SK-N-SH (cell line): ENCODE results near the gene ST6GALNAC3. TPM values are rescaled to one million over a fixed set of nuclear protein-coding genes. Genes with fewer than 3 reads are reported as not detected.

Experiments used
- CTCF ChIA-PET: fragments of 300-600, 350-600 bp; formaldehyde crosslinking; extraction: SDS; loops from one replicate; lab custom pipeline; 2021; lab: Yijun Ruan, JAX
- POLR2A ChIA-PET: fragments of 350-600 bp; sonication (Branson Sonifier 250); formaldehyde crosslinking; extraction: SDS; loops from one replicate; lab custom pipeline; 2020; ENCODE audit warnings: antibody characterized with exemption, inconsistent platforms; lab: Yijun Ruan, JAX
- DNase-seq: peaks from one replicate; pipeline ENCODE4 v3.0.0; 2012
- H2AFZ ChIP-seq: fragments of 200-600 bp; sonication (generic); 2 replicates; pipeline ENCODE4 v1.8.1; 2016; ENCODE audit warnings: antibody characterized with exemption, mild to moderate bottlenecking, low read depth
- H3F3A ChIP-seq: fragments of 200-600 bp; sonication (generic); replicated peaks from 2 replicates; pipeline ENCODE3; 2016; ENCODE audit warnings: antibody characterized with exemption, mild to moderate bottlenecking; ENCODE audit not compliant: insufficient read depth
- H3K27ac ChIP-seq, 2 experiments: fragments of 200-500 bp in 1 of 2; fragments of 200-600 bp in 1 of 2; sonication (Bioruptor generic) in 1 of 2; sonication (generic), shearing (Covaris generic) in 1 of 2; 2 replicates each; pipeline versions ENCODE4 v1.5.1 to v1.6.1; 2014 to 2016; ENCODE audit warnings: low read depth in 2 of 2, inconsistent platforms in 1 of 2, low read length in 1 of 2, mild to moderate bottlenecking in 1 of 2, mixed read lengths in 1 of 2
- H3K27me3 ChIP-seq: fragments of 200-600 bp; sonication (generic), shearing (Covaris generic); 2 replicates; pipeline ENCODE4 v1.6.1; 2016; ENCODE audit warnings: mixed run types; ENCODE audit not compliant: insufficient read depth
- H3K36me3 ChIP-seq, 2 experiments: fragments of 200-500 bp in 1 of 2; fragments of 200-600 bp in 1 of 2; sonication (Bioruptor generic) in 1 of 2; sonication (generic) in 1 of 2; replicated peaks in 1 of 2; 2 replicates each; pipeline versions ENCODE3 to v1.5.1; 2014 to 2016; ENCODE audit warnings: low read length in 1 of 2, mild to moderate bottlenecking in 1 of 2; ENCODE audit not compliant: insufficient read depth in 2 of 2, control insufficient read depth in 1 of 2
- H3K4me1 ChIP-seq, 2 experiments: fragments of 200-500 bp in 1 of 2; fragments of 200-600 bp in 1 of 2; sonication (Bioruptor generic) in 1 of 2; sonication (generic), shearing (Covaris generic) in 1 of 2; 2 replicates each; pipeline versions ENCODE4 v1.5.1 to v1.6.1; 2014 to 2016; ENCODE audit warnings: low read depth in 1 of 2, low read length in 1 of 2, mixed run types in 1 of 2; ENCODE audit not compliant: insufficient read depth in 2 of 2, control insufficient read depth in 1 of 2
- H3K4me2 ChIP-seq: fragments of 200-600 bp; sonication (generic), shearing (Covaris generic); 2 replicates; pipeline ENCODE4 v1.6.1; 2017; ENCODE audit warnings: mixed run types
- H3K4me3 ChIP-seq, 2 experiments: fragments of 200-500 bp in 1 of 2; fragments of 200-600 bp in 1 of 2; sonication (Bioruptor generic) in 1 of 2; sonication (generic), shearing (Covaris generic) in 1 of 2; 2 replicates each; pipeline versions ENCODE4 v1.5.1 to v1.8.1; 2014 to 2016; ENCODE audit warnings: low read depth in 2 of 2, inconsistent platforms in 1 of 2, low read length in 1 of 2, mild to moderate bottlenecking in 1 of 2, mixed read lengths in 1 of 2, moderate library complexity in 1 of 2
- H3K79me2 ChIP-seq: fragments of 200-600 bp; sonication (generic); 2 replicates; pipeline ENCODE4 v1.8.1; 2017; ENCODE audit warnings: mild to moderate bottlenecking; ENCODE audit not compliant: insufficient read depth
- H3K9ac ChIP-seq: fragments of 200-600 bp; sonication (generic); 2 replicates; pipeline ENCODE4 v1.6.1; 2017; ENCODE audit warnings: mixed run types
- H3K9me2 ChIP-seq: fragments of 200-600 bp; sonication (generic); 2 replicates; pipeline ENCODE4 v1.6.1; 2017; ENCODE audit warnings: mixed run types
- H3K9me3 ChIP-seq: fragments of 200-600 bp; sonication (generic); 2 replicates; pipeline ENCODE4 v1.6.1; 2017; ENCODE audit warnings: mixed run types, mild to moderate bottlenecking, moderate library complexity
- H4K20me1 ChIP-seq: fragments of 200-600 bp; sonication (generic); 2 replicates; pipeline ENCODE4 v1.6.1; 2017; ENCODE audit warnings: mild to moderate bottlenecking, mixed run types; ENCODE audit not compliant: insufficient read depth
- ELF1 ChIP-seq: IDR thresholded peaks from 2 replicates; pipeline ENCODE4 v1.4.0; 2012
- EZH2phosphoT487 ChIP-seq: fragments of 200-600 bp; sonication (generic); IDR thresholded peaks from 2 replicates; pipeline ENCODE4 v1.6.1; 2017; ENCODE audit warnings: low read depth, mixed run types, mild to moderate bottlenecking, antibody characterized with exemption, moderate library complexity, borderline replicate concordance
- FOSL2 ChIP-seq: IDR thresholded peaks from 2 replicates; pipeline ENCODE4 v1.4.0; 2012; ENCODE audit warnings: low read depth, mild to moderate bottlenecking, moderate library complexity, borderline replicate concordance
- GABPA ChIP-seq: IDR thresholded peaks from 2 replicates; pipeline ENCODE4 v1.4.0; 2012; ENCODE audit warnings: low read depth, mild to moderate bottlenecking
- GATA2 ChIP-seq: sonication (generic); formaldehyde crosslinking; IDR thresholded peaks from 2 replicates; pipeline ENCODE4 v1.5.0; 2020; ENCODE audit warnings: mild to moderate bottlenecking, missing genetic modification reagents
- JUND ChIP-seq: IDR thresholded peaks from 2 replicates; pipeline ENCODE4 v1.4.0; 2012
- NFIC ChIP-seq: IDR thresholded peaks from 2 replicates; pipeline ENCODE4 v1.4.0; 2012; ENCODE audit warnings: borderline replicate concordance
- NRF1 ChIP-seq: IDR thresholded peaks from 2 replicates; pipeline ENCODE4 v1.6.1; 2012; ENCODE audit warnings: low read depth, mild to moderate bottlenecking, low read length
- SIN3A ChIP-seq: IDR thresholded peaks from 2 replicates; pipeline ENCODE4 v1.6.1; 2012; ENCODE audit warnings: low read depth, mild to moderate bottlenecking, low read length, moderate library complexity, borderline replicate concordance
- YY1 ChIP-seq: IDR thresholded peaks from 2 replicates; pipeline ENCODE4 v1.4.0; 2012; ENCODE audit warnings: low read depth, mild to moderate bottlenecking
- WGBS: methylation state at CpG from one replicate; pipeline ENCODE4 v1.1.6; 2017; ENCODE audit warnings: low lambda C conversion rate; 5-methylcytosine and 5-hydroxymethylcytosine counted together
- polyA plus RNA-seq, 3 experiments: library from polyadenylated mRNA; depleted of rRNA; stranded (reverse); fragments of >200 nt; gene quantifications; 2 replicates each; pipeline ENCODE4 v1.2.3, GENCODE V29; 2012
- TF ChIP-seq, protein P1 (sequence below): IDR thresholded peaks from 2 replicates; pipeline ENCODE4 v1.4.0; 2012; ENCODE audit warnings: low read depth, borderline replicate concordance
- TF ChIP-seq, protein P2 (sequence below): IDR thresholded peaks from 2 replicates; pipeline ENCODE4 v1.6.1; 2012; ENCODE audit warnings: mild to moderate bottlenecking, low read depth, low read length, moderate library complexity
- TF ChIP-seq, protein P3 (sequence below): fragments of 150-350 bp; IDR thresholded peaks from 2 replicates; pipeline ENCODE4 v1.6.1; 2017; ENCODE audit warnings: antibody characterized with exemption, low read length, low read depth, borderline replicate concordance
- TF ChIP-seq, protein P4 (sequence below): IDR thresholded peaks from 2 replicates; pipeline ENCODE4 v1.4.0; 2012; ENCODE audit warnings: low read depth
- TF ChIP-seq, protein P5 (sequence below): IDR thresholded peaks from 2 replicates; pipeline ENCODE4 v1.4.0; 2012; ENCODE audit warnings: low read depth, borderline replicate concordance
- TF ChIP-seq, protein P6 (sequence below): fragments of 150-350 bp; IDR thresholded peaks from 2 replicates; pipeline ENCODE4 v1.6.1; 2016; ENCODE audit warnings: mild to moderate bottlenecking, low read depth, low read length

ST6GALNAC3 gene
- polyA plus RNA-seq, 1 of the 3 experiments (the other 2 are of a cell fraction) = 8.1 TPM

DNA sequence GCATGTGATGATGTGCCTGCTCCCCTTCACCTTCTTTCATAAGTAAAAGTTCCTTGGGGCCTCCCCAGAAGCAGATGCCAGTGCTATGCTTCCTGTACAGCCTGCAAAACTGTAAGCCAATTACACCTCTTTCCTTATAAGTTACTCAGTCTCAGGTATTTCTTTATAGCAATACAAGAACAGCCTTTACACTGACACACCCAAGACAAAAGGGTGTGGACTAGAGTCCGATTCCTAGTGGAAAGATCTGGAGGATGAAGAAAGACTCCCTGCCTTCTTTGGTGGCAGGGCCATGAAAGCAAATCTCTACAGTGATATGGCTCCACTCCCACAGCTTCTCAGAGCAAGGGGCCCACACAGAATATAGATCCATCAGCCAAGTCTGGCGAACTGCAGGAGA, 583.1 kb downstream of the ST6GALNAC3 start:
- Histone ChIP-seq H4K20me1 (no peaks in the 10 kb centered on the region), H3K27ac (no peak overlapping the region), H2AFZ (no peak overlapping the region), H3K4me3 (no peak overlapping the region), H3K36me3 (no peaks in the 10 kb centered on the region), H3K79me2 (no peaks in the 10 kb centered on the region), H3K9me2 (no peaks in the 10 kb centered on the region)
- 66% methylated on average over 2 of the region's 2 CpGs for WGBS
- no peak for TF ChIP-seq SIN3A
- TF ChIP-seq EZH2phosphoT487 = no peak
- TF ChIP-seq GABPA = no peak
- TF ChIP-seq, protein P1, sequence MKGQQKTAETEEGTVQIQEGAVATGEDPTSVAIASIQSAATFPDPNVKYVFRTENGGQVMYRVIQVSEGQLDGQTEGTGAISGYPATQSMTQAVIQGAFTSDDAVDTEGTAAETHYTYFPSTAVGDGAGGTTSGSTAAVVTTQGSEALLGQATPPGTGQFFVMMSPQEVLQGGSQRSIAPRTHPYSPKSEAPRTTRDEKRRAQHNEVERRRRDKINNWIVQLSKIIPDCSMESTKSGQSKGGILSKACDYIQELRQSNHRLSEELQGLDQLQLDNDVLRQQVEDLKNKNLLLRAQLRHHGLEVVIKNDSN = no peak
- no peak for TF ChIP-seq GATA2 (CRISPR knock-in tag)
- TF ChIP-seq, protein P2, sequence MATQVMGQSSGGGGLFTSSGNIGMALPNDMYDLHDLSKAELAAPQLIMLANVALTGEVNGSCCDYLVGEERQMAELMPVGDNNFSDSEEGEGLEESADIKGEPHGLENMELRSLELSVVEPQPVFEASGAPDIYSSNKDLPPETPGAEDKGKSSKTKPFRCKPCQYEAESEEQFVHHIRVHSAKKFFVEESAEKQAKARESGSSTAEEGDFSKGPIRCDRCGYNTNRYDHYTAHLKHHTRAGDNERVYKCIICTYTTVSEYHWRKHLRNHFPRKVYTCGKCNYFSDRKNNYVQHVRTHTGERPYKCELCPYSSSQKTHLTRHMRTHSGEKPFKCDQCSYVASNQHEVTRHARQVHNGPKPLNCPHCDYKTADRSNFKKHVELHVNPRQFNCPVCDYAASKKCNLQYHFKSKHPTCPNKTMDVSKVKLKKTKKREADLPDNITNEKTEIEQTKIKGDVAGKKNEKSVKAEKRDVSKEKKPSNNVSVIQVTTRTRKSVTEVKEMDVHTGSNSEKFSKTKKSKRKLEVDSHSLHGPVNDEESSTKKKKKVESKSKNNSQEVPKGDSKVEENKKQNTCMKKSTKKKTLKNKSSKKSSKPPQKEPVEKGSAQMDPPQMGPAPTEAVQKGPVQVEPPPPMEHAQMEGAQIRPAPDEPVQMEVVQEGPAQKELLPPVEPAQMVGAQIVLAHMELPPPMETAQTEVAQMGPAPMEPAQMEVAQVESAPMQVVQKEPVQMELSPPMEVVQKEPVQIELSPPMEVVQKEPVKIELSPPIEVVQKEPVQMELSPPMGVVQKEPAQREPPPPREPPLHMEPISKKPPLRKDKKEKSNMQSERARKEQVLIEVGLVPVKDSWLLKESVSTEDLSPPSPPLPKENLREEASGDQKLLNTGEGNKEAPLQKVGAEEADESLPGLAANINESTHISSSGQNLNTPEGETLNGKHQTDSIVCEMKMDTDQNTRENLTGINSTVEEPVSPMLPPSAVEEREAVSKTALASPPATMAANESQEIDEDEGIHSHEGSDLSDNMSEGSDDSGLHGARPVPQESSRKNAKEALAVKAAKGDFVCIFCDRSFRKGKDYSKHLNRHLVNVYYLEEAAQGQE = no peak
- TF ChIP-seq, protein P3, sequence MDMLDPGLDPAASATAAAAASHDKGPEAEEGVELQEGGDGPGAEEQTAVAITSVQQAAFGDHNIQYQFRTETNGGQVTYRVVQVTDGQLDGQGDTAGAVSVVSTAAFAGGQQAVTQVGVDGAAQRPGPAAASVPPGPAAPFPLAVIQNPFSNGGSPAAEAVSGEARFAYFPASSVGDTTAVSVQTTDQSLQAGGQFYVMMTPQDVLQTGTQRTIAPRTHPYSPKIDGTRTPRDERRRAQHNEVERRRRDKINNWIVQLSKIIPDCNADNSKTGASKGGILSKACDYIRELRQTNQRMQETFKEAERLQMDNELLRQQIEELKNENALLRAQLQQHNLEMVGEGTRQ = no peak
- TF ChIP-seq, all 33 proteins: peak for 0
- ChIA-PET CTCF (no interaction called here), POLR2A (no interaction called here)
- Histone ChIP-seq H3K27me3 (no peaks in the 10 kb centered on the region), H3K9ac (no peak overlapping the region), H3F3A (no peaks in the 10 kb centered on the region), H3K4me2 (no peak overlapping the region), H3K4me1 (no peaks in the 10 kb centered on the region), H3K9me3 (no peaks in the 10 kb centered on the region)
- no peak for DNase-seq

DNA sequence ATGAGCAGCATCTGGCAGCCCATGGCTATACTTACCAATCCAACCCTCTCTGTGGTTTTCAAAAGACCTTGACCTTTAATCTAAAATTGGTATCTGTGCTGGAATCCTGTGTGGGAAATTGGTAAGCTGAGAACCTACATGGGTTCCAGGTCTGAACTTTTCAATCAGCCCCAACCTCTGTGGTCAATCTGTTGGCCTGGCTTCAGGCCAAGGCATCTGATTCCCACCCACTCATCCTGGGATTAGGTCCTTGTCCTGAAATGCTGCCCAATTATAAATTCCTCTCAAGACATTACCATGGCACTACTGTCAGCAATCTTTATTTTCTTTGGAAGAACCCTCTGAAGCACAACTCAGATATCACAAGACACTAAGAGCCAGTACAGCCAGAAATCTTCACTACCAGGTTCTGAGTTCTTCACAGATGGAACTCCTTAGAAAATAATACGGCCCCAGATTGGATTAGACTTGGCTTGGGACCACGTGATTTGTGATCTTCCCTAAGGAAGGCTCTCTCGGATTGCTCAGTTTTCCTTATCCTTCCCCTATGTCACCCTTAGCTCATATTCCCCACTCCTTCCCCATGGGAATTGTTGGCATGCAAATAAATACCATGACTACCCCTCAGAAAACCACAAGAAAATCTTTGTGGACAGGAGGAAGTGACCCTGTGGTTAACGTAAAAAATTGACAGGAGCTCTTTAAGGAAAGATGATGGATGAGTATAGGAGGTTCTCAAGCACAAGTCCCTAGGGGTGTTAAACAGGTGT, 584.8 kb downstream of the ST6GALNAC3 start:
- Histone ChIP-seq H3K9me3 (no peaks in the 10 kb centered on the region), H3K9me2 (no peaks in the 10 kb centered on the region), H4K20me1 (no peaks in the 10 kb centered on the region), H3F3A (no peaks in the 10 kb centered on the region), H3K4me1 (no peaks in the 10 kb centered on the region), H3K79me2 (no peaks in the 10 kb centered on the region), H3K4me2 (no peak overlapping the region), H3K27me3 (no peaks in the 10 kb centered on the region), H3K36me3 (no peaks in the 10 kb centered on the region), H3K27ac (peak overlapping the region in 1 of 2 experiments; percentile 51; a peak in 1 of 4 replicates), H3K4me3 (no peak overlapping the region), H3K9ac (no peak overlapping the region), H2AFZ (no peak overlapping the region)
- 57% methylated on average over 4 of the region's 4 CpGs for WGBS
- ChIA-PET CTCF (no interaction called here), POLR2A (no interaction called here)
- no peak for DNase-seq
- no peak for TF ChIP-seq FOSL2
- no peak for TF ChIP-seq SIN3A
- TF ChIP-seq NFIC = peak; percentile 58
- TF ChIP-seq ELF1 = no peak
- TF ChIP-seq, protein P4, sequence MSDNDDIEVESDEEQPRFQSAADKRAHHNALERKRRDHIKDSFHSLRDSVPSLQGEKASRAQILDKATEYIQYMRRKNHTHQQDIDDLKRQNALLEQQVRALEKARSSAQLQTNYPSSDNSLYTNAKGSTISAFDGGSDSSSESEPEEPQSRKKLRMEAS = no peak
- TF ChIP-seq JUND = no peak
- TF ChIP-seq NRF1 = no peak
- TF ChIP-seq, protein P5, sequence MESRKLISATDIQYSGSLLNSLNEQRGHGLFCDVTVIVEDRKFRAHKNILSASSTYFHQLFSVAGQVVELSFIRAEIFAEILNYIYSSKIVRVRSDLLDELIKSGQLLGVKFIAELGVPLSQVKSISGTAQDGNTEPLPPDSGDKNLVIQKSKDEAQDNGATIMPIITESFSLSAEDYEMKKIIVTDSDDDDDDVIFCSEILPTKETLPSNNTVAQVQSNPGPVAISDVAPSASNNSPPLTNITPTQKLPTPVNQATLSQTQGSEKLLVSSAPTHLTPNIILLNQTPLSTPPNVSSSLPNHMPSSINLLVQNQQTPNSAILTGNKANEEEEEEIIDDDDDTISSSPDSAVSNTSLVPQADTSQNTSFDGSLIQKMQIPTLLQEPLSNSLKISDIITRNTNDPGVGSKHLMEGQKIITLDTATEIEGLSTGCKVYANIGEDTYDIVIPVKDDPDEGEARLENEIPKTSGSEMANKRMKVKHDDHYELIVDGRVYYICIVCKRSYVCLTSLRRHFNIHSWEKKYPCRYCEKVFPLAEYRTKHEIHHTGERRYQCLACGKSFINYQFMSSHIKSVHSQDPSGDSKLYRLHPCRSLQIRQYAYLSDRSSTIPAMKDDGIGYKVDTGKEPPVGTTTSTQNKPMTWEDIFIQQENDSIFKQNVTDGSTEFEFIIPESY = no peak
- TF ChIP-seq, protein P6, sequence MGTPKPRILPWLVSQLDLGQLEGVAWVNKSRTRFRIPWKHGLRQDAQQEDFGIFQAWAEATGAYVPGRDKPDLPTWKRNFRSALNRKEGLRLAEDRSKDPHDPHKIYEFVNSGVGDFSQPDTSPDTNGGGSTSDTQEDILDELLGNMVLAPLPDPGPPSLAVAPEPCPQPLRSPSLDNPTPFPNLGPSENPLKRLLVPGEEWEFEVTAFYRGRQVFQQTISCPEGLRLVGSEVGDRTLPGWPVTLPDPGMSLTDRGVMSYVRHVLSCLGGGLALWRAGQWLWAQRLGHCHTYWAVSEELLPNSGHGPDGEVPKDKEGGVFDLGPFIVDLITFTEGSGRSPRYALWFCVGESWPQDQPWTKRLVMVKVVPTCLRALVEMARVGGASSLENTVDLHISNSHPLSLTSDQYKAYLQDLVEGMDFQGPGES = no peak
- TF ChIP-seq YY1 = no peak
- TF ChIP-seq, protein P3 = no peak
